Measurements from ENCODE around the gene RECQL.

RECQL gene

DNA sequence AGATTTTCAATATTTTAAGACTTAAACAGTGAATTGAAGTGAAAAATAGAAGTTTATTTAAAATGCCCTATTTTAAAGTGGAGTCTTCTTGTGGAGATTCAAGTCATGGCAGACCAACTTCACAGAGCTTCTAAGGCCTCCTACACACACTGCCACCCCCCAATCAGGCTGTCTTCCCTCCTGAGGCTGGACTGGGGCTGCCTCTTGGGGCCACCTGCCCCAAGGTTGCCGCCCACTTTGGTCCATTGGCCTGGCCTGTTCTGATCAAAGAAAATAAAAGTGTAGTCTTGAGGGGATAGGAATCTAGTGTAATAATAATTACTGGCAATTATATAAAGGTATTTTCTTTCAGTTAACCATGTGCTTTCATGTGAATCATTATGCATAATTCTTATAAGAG lies 1.4 kb upstream of the RECQL start:
- no peak for DNase-seq (ENCODE audit: insufficient read length, low spot score)
- TF ChIP-seq, protein P1, sequence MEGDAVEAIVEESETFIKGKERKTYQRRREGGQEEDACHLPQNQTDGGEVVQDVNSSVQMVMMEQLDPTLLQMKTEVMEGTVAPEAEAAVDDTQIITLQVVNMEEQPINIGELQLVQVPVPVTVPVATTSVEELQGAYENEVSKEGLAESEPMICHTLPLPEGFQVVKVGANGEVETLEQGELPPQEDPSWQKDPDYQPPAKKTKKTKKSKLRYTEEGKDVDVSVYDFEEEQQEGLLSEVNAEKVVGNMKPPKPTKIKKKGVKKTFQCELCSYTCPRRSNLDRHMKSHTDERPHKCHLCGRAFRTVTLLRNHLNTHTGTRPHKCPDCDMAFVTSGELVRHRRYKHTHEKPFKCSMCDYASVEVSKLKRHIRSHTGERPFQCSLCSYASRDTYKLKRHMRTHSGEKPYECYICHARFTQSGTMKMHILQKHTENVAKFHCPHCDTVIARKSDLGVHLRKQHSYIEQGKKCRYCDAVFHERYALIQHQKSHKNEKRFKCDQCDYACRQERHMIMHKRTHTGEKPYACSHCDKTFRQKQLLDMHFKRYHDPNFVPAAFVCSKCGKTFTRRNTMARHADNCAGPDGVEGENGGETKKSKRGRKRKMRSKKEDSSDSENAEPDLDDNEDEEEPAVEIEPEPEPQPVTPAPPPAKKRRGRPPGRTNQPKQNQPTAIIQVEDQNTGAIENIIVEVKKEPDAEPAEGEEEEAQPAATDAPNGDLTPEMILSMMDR (IDR thresholded peaks at IDR 0.05; ENCODE audit: insufficient read depth, missing control alignments): no peak
- no peak for FAIRE-seq

DNA sequence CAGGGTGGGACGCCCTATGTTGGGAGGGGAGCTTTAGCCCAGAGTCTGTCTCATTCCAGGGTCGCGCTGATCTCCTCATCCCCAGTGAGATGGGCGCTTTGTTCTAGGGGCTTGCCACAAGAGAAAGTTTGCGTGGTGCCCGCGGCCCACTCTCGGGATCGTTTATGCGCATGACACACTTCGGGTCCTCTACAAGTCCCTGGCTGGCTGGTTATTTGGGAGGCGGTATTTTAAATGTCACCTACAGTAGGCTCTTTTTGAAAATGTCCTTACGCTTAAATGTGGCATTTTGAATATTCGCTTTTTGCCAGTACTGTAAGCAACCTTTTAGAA lies 695 bp upstream of the RECQL start:
- no peak for DNase-seq (ENCODE audit: insufficient read length, low spot score)
- no peak for FAIRE-seq
- TF ChIP-seq, protein P1 (IDR thresholded peaks at IDR 0.05; ENCODE audit: insufficient read depth, missing control alignments): no peak

DNA sequence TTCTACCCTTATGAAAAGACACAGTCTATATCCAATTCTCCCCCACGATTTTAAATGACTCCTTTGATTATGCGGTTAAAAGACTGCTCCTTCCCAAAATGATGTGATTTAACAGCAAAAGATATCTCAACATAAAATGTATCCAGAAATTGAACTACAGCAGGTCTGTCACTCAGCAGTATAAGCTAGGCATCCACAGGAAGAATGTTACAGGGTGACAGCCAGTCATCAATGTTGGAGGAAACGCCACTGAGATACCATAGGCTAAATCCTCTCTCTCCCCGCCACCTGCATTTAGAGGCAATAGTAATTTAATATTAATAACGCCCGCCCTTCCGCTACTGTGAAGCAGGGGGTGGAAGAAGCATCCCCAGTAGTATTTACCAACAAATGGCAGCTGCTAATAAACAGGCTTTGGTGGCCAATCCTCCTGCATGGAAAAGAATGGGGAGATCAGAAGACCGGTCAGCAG lies 613 bp downstream of the RECQL start:
- DNase-seq (ENCODE audit: insufficient read length, low spot score): no peak
- TF ChIP-seq, protein P1 (IDR thresholded peaks at IDR 0.05; ENCODE audit: insufficient read depth, missing control alignments): no peak
- no peak for FAIRE-seq

DNA sequence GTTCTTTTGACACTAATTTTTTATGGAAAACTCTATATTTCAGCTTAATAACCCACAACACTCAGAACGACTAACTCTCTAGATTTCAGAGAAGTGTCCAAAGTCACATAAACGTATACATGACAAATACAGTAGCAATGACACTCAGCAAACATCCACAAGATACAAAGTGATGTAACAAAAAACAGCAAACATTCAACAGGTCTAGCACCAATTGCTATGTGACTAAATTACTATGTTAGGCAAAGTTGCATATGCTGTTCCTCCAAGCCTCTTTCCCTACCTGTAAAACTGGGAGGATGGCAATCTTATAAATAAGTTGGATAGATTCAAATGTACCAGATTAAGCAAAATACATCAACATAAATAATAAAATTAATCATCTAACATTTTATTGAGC lies 1.7 kb downstream of the RECQL start:
- TF ChIP-seq, protein P1 (IDR thresholded peaks at IDR 0.05; ENCODE audit: insufficient read depth, missing control alignments): no peak
- FAIRE-seq (no peak), DNase-seq (ENCODE audit: insufficient read length, low spot score) (no peak)

DNA sequence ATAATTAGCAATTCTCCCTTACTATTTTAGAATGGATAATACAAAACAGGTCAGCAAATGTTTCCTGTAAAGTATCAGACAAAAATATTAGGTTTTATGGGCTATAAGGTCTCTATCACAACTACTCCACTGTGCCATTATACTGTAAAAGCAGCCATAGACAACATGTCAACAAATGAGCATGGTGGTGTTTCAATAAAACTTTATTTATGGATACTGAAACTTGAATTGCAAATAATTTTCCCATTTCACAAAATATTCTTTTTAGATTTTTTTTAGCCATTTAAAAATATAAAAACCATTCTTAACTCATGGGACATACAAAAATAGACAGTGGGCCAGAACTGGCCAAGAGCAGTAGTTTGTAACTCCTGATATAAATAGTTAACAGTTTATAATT lies 15.4 kb downstream of the RECQL start:
- no peak for FAIRE-seq
- TF ChIP-seq, protein P1 (IDR thresholded peaks at IDR 0.05; ENCODE audit: insufficient read depth, missing control alignments): no peak
- no peak for DNase-seq (ENCODE audit: insufficient read length, low spot score)

DNA sequence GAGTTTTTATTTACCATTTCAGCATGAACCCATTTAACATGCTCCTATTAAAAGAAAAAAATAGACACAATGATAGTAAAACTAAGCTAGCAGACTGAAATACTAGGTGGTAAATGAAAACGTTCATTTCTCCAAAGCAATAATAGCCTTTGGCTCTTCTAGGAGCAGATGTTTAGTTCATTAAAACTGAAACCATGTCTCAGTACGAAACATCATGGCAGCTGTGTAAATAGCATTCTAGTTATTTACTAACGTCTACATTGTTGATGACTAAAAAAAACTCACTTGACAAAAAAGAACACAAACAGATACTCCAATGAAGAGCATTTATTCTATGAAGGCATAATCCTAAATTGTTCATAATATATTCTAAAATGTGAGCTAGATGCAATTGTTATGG lies 17.9 kb downstream of the RECQL start:
- DNase-seq (ENCODE audit: insufficient read length, low spot score): no peak
- TF ChIP-seq, protein P1 (IDR thresholded peaks at IDR 0.05; ENCODE audit: insufficient read depth, missing control alignments): no peak
- FAIRE-seq: no peak

DNA sequence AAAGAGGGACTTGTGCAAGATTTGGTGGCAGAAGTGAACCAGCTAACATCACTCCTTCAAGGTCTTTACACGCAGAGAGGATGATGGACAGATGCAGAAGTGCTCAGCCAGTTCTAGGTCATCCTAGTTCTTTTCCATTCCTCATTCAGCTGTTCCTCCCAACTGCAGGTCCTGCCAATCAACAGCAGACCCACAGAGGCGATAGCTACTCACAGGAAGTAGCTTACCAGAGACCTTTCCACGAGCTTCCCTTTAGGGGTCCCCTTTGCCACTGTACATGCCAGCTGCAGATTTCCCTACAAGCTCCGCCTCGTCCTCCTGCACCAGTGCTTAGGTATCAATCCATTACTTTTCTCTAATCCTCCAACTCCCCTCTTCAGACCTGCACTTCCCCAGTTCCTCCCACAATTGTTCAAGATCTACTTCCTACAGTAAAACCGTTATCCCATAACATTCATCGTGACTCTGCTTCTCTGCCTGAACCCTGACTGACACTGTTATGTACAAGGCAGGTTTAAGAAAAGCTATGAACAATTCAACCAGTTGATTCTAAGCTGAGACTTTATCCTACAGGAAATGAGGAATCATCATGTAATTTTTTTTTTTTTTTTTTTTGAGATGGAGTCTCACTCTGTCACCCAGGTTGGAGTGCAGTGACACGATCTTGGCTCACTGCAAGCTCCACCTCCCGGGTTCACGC lies 22.5 kb downstream of the RECQL start:
- FAIRE-seq: no peak
- TF ChIP-seq, protein P1 (IDR thresholded peaks at IDR 0.05; ENCODE audit: insufficient read depth, missing control alignments): no peak
- DNase-seq (ENCODE audit: insufficient read length, low spot score): no peak

Data from D721Med (cell line).